Dermis lymphatic vessel endothelial cell (primary cell): ENCODE results near the gene LRPAP1. TPM values are rescaled to one million over a fixed set of nuclear protein-coding genes. Genes with fewer than 3 reads are reported as not detected.

Experiments used
- total RNA-seq: library from RNA; depleted of rRNA; stranded (reverse); fragments of >200 nt; gene quantifications from 2 replicates; pipeline ENCODE4 v1.2.1, GENCODE V29; 2014

The LRPAP1 gene, protein sequence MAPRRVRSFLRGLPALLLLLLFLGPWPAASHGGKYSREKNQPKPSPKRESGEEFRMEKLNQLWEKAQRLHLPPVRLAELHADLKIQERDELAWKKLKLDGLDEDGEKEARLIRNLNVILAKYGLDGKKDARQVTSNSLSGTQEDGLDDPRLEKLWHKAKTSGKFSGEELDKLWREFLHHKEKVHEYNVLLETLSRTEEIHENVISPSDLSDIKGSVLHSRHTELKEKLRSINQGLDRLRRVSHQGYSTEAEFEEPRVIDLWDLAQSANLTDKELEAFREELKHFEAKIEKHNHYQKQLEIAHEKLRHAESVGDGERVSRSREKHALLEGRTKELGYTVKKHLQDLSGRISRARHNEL
- total RNA-seq: 70.6 and 94.2 TPM in 2 replicates

DNA sequence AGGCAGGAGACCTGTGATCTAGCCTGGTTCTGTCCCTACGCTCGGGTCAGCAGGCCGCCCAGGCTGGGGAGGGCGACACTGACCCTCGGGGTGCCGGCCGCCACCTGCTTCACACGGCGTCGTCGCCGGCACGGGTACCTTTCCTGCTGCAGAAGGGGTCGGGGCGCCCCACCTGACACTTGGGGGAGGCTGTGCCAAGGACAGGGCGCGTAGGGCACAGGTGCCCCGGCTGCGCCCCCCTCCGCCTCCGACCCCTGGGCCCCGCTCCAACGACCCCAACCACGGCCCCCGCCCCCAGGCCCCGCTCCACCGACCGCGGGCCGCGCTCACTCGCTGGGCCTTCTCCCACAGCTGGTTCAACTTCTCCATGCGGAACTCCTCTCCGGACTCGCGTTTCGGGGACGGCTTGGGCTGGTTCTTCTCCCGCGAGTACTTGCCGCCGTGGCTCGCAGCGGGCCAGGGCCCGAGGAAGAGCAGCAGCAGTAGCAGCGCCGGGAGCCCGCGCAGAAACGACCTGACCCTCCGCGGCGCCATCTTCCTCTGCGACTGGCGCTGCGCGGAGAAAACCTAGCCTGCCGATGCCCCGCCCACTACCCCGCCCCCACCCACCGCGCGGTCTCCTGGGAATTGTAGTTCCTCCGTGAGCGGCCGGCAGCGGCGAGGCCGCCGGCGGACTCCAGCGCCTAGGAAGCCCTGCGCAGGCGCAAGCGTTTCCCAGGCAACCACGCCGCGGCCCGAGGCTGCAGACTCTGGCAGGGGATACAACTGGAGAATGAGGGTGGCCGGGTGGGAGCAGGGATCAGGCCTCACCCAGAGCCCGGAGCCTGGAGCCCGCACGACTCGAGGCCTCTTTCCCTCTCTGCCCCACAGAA lies at the start of gene LRPAP1:
TSS of gene LRPAP1 (minus strand) at position 544 of the 872 bp plus-strand sequence. CDS start at position 534, 10 bp downstream.

GRCh38 chr4:3462790-3463415 lies 69.3 kb downstream of the LRPAP1 start, which contains the start of gene DOK7:
DOK7 (plus strand) TSS chr4:3463306; CDS start chr4:3463376, 70 bp downstream.

Other genes with a start within 250 kb of the LRPAP1 start
- gene RGS12, start 239.4 kb downstream of the LRPAP1 start, total RNA-seq: 36.5 and 39.3 TPM in 2 replicates
- gene HGFAC, start 90.5 kb downstream of the LRPAP1 start, total RNA-seq: under 0.01 TPM in 1 of 2 replicates, not detected in the other
- gene DOK7, start 69.1 kb downstream of the LRPAP1 start, total RNA-seq: 0.11 TPM in 1 of 2 replicates, not detected in the other
- gene ADRA2C, start 234.0 kb upstream of the LRPAP1 start, total RNA-seq: under 0.01 and 0.09 TPM in 2 replicates